ENCODE results near the gene RELN. TPM values are rescaled to one million over a fixed set of nuclear protein-coding genes. Genes with fewer than 3 reads are reported as not detected.
"Not testable (repeated sequence)": the region's sequence is repeated elsewhere in the genome, so short reads cannot be mapped to it uniquely, and the experiment has no call there.

RELN gene
- total RNA-seq, 1 donor from 2014 or later = 0.57 TPM

DNA sequence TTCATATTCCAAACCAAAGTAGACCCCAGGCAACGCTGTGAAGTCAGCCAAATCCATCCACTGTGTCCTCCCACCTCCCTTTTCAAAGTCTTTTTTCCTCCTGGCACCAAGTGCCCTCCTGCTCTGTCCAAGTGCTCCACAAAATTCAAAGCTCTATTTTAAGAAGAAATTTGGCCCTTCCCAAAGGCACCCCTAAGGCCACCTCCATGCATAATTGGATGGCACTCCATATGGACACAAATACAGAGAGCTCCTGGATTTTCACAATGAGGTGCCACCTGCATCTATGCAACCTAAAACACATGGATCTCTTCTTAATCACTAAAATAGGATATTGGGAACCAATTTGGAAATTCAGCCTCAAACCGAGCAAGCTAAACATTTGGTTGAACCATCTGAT lies 121.6 kb downstream of the RELN start:
- intact Hi-C loops (cut with DNase I) = no loop called here
- no peak for DNase-seq (ENCODE audit: low spot score)

DNA sequence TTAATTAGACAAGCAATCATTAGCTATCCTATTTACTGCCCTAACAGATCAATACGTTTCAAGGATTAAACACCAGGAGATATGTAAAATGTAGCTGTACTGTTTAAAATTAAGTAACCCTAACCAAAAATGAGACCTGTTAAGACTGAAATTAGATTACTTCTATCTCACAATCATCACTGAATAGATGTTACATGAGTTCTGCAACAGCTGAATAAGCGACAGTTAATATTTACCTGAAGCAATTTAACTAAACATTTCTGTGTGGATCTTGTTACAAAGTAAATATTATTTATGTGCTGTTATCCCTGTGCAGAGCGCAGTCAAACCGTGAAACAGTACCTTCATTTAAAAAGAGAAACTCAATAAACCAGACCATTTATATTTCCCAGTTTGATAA lies 122.5 kb downstream of the RELN start:
- intact Hi-C loops (cut with DNase I) = no loop called here

DNA sequence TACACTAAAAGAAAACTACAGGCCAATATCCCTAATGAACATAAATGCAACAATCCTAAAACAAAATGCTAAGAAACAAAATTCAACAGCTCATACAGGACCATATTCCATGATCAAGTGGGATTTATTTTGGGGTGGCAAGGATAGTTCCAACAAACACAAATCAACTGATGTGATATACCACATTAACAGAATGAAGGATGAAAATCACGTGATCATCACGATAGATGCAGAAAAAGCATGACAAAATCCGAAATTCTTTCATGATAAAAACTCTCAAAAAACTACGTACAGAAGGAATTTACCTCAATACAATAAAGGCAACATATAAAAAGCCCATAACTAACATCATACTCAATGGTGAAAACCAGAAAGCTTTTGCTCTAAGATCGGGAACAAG lies 124.0 kb downstream of the RELN start:
- intact Hi-C loops (cut with DNase I) = no loop called here
- no peak for DNase-seq (ENCODE audit: low spot score)

More for the DNA sequence above, 122.5 kb downstream of the RELN start:
- DNase-seq (ENCODE audit: low spot score) = no peak

DNA sequence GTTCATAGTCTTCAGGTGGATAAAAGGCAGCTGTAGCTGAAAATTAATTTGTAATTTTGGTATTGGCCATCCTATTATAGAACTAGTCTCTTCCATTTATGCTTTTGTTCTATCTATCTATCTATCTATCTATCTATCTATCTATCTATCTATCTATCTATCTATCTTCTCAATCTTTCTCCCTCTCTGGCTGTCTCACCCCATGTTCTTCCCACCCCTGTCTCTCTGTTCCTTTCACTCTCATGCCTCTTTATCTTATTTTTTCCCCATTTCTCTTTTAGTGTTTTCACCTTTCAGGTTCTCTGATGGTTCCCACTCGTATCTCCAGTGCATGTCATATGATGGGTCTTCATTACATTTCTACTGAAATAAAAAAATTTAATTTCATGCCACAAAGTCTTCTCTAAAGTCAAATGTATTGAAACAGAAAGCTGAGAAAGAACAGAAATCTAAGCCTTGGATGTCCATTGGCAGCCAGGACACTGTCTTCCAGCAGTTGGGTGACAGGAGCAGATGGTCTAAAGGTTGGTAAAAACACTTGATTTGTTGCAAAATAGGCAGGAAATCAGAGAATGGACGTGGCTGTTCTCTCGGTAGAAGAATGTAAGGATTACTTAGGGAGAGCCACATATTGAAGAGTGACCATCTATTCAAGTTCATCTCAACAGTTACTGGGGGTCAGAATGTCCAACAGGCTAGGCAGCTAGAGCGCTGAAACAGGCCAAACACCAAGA lies 127.0 kb downstream of the RELN start:
- intact Hi-C loops (cut with DNase I) = no loop called here
- DNase-seq (ENCODE audit: low spot score) = no peak

DNA sequence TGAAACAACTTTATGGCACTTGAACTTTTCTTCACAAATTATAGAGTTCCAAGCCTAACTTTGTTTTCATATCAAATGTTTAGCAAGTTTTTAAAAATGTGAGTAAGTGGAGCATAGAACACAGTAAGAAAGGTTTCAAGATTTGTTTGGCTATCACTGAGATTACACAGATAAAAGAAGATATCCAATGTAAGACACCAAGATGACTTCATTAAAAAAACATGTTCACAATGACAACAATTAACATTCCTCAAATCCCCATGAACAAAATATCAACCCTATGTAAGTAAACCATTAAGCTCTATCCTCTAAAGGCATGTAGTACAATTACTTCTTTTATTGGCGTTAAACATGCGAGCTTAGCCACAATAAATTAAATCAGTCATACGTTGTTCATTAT lies 129.7 kb downstream of the RELN start:
- no peak for DNase-seq (ENCODE audit: low spot score)
- intact Hi-C loops (cut with DNase I) = no loop called here

DNA sequence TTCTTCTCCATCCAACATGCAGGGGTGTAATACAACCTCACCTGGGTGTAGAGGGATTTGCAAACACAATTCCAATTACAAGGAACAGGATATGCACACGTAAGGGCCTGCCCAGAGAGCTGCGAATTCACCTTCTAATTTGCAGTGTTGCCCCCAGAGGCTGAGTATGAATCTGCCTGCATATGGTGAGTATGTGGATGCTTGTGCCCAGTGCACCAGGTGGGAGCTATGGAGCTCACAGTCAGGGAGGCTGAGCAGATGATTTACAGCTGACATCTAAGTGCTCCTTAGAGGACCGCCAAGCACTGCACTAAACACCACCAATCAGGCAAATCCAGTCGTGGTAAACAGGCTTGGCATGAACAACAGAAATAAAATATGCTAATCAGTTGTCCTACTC lies 132.0 kb downstream of the RELN start:
- intact Hi-C loops (cut with DNase I) = no loop called here

DNA sequence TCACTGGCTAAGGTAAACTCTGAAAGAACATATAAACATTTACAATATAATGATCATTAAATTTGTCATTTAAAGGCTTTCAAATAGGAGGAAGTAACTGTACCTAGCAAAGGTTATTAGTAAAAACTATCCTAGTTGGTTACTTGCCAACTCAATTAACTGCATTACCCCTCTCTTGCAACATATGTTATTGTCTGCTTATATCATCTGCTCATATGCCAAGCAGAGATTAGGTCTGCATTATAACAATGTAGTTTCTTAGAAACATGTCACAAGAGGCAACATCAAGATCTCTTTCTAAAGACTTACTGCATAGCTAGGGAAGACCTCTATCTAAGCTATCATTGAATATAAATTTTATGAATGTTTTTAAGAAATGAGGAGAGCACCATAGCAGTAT lies 132.5 kb downstream of the RELN start:
- no peak for DNase-seq (ENCODE audit: low spot score)
- intact Hi-C loops (cut with DNase I) = no loop called here

More for the DNA sequence above, 132.0 kb downstream of the RELN start:
- no peak for DNase-seq (ENCODE audit: low spot score)

- no peak for DNase-seq (ENCODE audit: low spot score)
- intact Hi-C loops (cut with DNase I) = no loop called here
Observed at GRCh38 chr7:103855671-103856070, 133.8 kb downstream of the RELN start.

GRCh38 chr7:103854611-103855010 lies 134.8 kb downstream of the RELN start:
- intact Hi-C loops (cut with DNase I) = no loop called here
- no peak for DNase-seq (ENCODE audit: low spot score)

GRCh38 chr7:103851357-103851756 lies 138.1 kb downstream of the RELN start:
- intact Hi-C loops (cut with DNase I) = no loop called here

DNA sequence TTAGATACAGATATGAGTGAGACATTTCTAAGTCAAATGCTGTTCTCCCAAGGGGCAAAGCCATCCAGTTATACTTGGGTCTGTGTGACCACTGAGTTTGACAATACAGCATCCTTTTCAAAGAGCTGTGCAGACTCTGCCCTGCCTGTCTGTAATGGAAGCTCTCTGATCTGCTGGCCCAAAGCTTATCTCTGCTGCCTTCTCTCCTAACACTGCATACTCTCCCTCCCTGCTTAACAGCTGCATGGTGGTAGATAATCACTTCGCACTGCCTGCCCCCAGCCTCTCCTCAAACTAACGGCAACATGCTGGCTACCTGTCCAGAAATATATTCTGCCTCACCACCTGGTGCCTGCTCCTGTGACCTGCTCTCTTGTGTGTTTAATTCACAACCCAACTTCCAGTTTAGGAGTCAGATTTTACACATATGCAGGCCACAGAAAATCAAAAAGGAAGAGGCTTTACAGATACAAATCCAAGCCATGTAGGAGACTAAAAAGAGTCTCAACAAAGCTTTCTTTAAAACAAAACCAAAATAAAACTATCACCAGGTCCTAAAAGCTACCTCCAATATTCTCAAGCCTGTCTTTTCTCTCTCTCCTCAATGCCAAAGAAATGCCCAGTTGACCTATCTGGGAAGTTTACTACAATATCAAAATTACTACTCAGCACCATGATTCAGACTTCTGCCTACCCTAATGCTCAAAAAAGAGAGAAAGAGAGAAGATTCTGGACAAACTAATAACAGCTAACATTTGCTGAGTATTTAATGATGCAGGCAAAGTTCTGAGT lies 145.6 kb downstream of the RELN start:
- no peak for DNase-seq (ENCODE audit: low spot score)
- intact Hi-C loops (cut with DNase I) = no loop called here

More at GRCh38 chr7:103851357-103851756, 138.1 kb downstream of the RELN start:
- no peak for DNase-seq (ENCODE audit: low spot score)

- intact Hi-C loops (cut with DNase I) = no loop called here
- DNase-seq (ENCODE audit: low spot score) = no peak
Observed at GRCh38 chr7:103833401-103833800, 156.1 kb downstream of the RELN start.

- no peak for DNase-seq (ENCODE audit: low spot score)
- intact Hi-C loops (cut with DNase I) = no loop called here
Observed at GRCh38 chr7:103832438-103832837, 157.0 kb downstream of the RELN start.

DNA sequence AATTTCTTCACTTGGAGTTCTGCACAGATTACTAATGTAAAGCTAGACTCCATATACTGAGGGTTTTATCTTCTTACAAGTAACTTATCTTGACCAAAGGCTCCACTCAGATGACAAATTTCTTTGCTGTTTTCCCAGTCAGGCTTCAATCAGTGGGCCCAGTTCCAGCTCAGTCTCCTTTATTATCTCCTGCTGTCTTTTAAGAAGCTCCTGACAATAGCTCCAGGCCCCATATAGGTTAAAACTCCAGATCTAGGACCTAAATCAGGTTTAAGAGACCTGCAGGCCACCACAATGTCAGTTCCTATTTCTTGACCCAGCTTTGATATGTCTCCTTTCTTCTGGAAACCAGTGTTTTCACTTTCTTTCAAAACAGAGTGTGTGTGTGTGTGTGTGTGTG lies 165.2 kb downstream of the RELN start:
- DNase-seq (ENCODE audit: low spot score) = no peak
- intact Hi-C loops (cut with DNase I) = no loop called here

- DNase-seq (ENCODE audit: low spot score) = no peak
- intact Hi-C loops (cut with DNase I) = no loop called here
Observed at GRCh38 chr7:103823084-103823483, 166.4 kb downstream of the RELN start.

GRCh38 chr7:103821092-103821491 lies 168.4 kb downstream of the RELN start:
- intact Hi-C loops (cut with DNase I) = no loop called here
- no peak for DNase-seq (ENCODE audit: low spot score)

GRCh38 chr7:103815972-103816371 lies 173.5 kb downstream of the RELN start:
- intact Hi-C loops (cut with DNase I); DNase-seq (ENCODE audit: low spot score): not testable (repeated sequence)

DNA sequence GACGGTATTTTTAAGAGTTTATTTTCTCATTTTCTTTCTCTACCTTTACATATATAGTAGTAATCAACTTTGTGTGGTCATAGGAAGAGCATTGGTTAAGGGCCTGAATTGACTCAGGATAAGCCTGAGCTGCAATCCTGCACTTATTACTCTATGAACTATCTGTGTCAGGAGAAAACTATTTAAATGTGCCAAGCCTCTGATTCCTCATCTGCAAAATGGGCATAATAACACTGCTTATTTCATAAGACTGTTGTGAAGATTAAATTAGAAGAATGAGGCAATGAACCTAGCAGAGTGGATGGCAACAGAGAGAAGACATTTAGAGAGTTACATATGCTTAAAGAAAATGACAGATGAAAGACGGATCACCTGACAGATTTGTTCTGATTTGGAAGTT lies 175.5 kb downstream of the RELN start:
- DNase-seq (ENCODE audit: low spot score) = no peak
- intact Hi-C loops (cut with DNase I) = no loop called here

DNA sequence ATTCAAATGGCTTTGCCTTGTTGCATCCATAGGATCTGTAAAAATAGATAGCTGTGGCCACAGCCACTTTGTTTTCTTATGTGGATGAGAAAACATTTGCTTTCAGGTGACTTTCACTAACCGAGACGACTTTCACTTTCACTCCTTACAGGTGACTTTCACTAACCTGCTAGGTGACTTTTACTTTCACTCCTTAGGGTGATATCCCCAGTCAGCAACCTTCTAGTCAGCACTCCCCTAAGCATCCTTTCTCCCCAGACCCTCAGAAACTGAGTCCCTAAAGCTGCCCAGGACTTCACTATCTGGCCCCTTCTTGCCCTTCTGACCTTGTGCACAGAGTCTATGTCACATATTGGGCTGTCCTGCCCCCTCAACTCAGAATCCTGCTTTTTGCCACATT lies 177.5 kb downstream of the RELN start:
- DNase-seq (ENCODE audit: low spot score) = no peak
- intact Hi-C loops (cut with DNase I) = no loop called here

GRCh38 chr7:103811290-103811689 lies 178.2 kb downstream of the RELN start:
- DNase-seq (ENCODE audit: low spot score) = no peak
- intact Hi-C loops (cut with DNase I) = no loop called here

DNA sequence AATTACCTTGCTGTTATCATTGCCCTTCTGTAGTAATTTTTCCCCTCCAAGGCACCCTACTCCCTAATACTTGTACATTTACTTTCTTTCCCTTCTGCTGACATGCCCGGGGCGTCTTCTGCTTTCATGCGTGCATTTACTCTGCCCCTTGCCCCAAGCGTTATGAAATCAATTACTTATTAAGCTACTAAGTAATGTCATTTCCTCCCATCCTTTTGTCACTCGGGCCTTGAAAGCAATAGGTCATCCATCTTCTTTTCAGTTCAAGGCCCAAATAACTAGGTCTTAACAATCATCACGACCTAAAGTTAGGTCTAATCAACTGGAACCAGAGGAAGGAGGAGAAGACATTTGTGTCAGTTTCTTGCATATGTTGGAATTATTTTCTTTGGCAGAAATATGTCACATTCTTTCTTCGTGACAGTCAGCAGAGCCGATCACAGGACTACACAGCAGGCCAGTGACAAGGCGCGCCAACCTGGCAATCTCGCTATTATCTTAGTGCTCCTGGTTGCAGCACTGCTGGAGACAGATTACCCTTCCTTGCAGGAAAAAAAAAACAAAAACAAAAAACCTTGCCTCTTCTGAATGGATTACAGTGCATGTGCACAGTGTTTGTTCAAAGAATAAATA lies 179.2 kb downstream of the RELN start:
- no peak for DNase-seq (ENCODE audit: low spot score)
- intact Hi-C loops (cut with DNase I) = no loop called here

Measured in cardiac septum (tissue), 1 donor.